GM18499 (cell line): ENCODE data around the gene INO80E.
"Not testable (repeated sequence)": the region's sequence is repeated elsewhere in the genome, so short reads cannot be mapped to it uniquely, and the experiment has no call there.

Experiments used
- ATAC-seq: cut with Tn5 transposase; IDR thresholded peaks from one replicate; pipeline ENCODE4 v1.9.1; 2021; ENCODE audit warnings: moderate number of reproducible peaks; ENCODE audit not compliant: insufficient read depth, unreplicated experiment

INO80E gene

GRCh38 chr16:30027588-30028437, 31.8 kb downstream of the INO80E start:
- ATAC-seq: no peak

DNA sequence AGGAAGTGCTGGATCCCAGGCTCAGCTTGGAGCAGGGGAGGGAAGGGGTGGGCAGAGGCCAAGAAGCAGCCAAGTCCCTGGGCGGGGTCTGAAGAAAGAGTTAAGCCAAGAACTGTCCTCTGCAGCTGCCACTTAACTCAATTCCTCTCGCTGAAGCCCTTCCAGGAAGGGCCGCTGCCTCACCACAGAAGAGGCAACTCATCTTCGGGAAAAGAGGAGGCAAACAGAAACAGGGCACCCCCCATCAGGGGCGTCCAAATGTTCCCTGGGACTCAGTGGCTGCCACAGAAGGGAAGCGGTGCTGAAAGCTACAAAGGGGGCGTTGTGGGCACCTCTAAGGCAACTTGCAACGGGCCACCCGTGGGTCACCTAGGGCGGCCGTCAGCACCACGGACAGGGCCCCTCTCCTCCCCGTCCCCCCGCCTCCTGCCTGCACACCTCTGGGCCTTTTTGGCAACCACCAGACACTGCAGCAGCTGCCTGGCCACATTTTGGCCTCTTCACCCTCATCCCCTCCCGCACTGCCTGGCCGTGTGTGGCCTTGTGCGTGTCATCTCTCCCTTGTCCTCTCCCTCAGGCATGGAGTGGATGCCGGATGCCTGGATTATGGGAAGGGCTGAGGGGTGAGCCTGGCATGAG, 32.5 kb downstream of the INO80E start:
- no peak for ATAC-seq

- no peak for ATAC-seq
Measured at GRCh38 chr16:30030011-30030685, 34.1 kb downstream of the INO80E start.

DNA sequence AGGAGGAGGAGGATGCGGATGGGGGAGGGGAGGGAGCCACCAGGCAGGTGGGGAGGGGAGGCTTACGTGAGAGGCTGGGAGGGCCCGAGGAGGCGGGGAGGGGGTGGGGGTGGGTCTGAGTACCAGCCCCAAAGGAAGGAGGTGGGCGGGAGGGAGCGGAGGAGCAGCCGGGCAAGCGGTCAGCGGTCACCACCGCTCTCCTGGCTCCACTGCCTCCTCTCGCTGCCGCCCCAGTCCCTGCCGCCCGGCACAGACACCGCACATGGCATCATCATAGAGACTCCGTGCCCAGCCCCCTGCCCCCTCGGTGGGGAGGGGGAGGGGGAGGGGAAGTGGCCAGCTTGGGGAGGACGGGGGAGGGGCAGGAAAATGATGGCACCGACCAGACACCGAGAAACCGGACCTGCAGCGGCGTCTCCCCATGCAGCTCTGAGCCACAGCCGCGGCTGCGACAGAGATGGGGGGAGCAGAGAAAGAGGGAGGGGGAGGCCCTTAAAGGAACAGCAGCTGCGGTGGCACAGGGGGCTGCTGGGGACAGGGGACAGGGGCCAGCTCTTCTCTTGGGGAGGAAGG, 34.9 kb downstream of the INO80E start, which contains the start of gene TLCD3B:
Gene TLCD3B, minus strand, starts transcription at position 431 of the 573 bp plus-strand sequence. CDS start 744 bp downstream, outside the sequence.
- ATAC-seq: no peak

GRCh38 chr16:30031477-30031918, 35.5 kb downstream of the INO80E start:
- no peak for ATAC-seq

DNA sequence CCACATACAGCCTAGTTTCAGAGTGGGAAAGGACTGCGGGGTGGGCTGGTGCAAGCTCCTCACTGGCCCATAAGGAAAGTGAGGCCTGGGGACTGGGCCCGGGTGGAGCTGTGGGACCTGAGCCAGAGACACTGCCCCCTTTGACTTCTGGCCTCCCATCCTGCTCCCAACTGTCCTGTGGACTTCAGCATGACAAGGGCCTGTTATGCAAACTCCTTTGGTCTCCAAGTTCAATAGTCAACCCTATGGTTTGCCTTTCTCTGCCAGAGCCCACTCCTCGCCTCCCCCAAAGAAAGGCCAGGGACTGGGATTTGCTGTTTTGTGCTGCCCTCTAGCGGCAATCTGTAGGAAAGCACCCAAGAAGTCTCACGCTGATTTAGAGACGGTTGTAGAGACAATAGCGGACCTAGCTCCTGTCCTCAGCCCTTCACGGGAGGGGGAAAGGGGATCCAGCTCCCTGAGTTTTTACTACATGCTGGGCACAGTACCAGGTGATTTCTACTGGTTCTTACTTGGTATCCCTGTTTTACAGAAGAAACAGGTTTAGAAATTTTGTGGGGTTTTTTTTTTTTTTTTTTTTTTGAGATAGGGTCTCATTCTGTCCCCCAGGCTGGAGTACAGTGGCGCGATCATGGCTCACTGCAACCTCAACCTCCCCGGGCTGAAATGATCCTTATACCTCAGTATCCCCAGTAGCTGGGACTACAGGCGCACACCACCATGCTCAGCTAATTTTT, 36.2 kb downstream of the INO80E start:
- ATAC-seq: no peak

- ATAC-seq: no peak
Measured at GRCh38 chr16:30033270-30033669, 37.2 kb downstream of the INO80E start.

DNA sequence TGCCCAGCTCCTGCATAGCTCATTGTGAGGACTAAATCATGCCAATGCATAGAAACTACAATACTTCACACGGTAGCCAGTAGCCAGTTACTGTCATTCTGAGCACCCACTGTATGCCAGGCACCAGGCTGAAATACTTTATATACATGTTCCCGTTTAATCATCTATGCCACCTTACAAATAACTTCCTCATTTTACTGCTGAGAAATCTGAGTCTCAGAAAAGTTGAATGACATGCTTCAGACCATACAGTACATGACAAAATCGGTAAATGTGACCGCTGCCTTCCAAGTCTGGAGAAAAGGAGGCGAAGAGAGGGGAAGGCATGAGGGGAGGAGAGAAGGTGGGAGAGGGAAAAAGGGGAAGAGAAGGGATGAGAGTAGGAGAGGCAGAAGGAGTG, 44.2 kb downstream of the INO80E start:
- no peak for ATAC-seq

DNA sequence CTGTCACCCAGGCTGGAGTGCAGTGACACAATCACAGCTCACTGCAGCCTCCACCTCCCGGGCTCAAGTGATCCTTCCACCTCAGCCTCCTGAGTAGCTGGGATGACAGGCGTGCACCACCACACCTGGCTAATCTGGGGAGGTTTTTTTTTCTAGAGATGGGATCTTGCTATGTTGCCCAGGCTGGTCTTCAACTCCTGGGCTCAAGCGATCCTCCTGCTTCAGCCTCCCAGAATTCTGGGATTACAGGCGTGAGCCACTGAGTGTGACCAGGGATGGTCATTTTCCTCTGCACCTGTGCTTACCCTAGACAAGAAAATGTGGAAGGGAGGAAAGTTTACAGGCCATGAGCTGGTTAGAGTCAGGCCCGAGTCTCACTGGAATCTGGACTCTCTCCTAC, 44.6 kb downstream of the INO80E start:
- not testable (repeated sequence) for ATAC-seq

DNA sequence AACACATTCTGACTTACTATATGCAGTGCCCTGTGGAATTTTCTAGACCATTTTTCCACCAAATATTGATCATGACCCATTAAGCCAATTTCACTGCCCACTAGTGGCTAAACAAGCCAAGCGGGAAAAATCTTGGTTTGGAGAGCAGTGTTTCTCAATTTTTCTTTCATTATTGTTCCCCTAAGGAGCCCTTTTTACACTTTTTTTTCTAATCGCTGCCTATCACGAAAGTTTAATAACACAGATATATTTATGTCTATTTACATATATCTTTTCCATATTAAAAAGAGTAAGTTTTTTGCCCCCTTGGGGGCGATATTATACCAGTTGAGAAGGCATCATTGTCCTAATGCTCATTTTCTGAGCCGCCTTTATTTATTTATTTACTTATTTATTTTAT, 45.8 kb downstream of the INO80E start:
- ATAC-seq: no peak

- ATAC-seq: no peak
Measured at GRCh38 chr16:30046178-30046577, 50.1 kb downstream of the INO80E start.

DNA sequence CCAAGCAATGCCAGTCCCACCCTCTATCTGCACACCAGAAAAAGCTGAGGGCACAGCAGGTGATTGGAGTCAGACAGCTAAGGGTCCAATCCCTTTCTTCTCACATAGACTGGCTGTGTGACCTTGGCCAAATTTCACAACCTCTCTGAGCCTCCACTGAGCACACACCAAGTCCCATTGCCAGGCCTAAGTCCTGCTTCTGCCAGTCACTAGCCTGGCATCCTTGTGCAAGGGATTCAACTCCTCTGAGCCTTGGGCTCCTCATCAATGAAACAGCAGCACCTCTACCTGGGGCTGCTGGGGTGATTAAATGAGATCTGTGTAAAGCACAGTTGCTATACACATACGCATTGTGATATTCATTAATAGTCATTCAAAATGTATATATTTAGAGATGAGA, 50.5 kb downstream of the INO80E start:
- no peak for ATAC-seq

GRCh38 chr16:30049871-30050270, 53.8 kb downstream of the INO80E start:
- no peak for ATAC-seq

- no peak for ATAC-seq
Measured at GRCh38 chr16:30051518-30051917, 55.5 kb downstream of the INO80E start.

DNA sequence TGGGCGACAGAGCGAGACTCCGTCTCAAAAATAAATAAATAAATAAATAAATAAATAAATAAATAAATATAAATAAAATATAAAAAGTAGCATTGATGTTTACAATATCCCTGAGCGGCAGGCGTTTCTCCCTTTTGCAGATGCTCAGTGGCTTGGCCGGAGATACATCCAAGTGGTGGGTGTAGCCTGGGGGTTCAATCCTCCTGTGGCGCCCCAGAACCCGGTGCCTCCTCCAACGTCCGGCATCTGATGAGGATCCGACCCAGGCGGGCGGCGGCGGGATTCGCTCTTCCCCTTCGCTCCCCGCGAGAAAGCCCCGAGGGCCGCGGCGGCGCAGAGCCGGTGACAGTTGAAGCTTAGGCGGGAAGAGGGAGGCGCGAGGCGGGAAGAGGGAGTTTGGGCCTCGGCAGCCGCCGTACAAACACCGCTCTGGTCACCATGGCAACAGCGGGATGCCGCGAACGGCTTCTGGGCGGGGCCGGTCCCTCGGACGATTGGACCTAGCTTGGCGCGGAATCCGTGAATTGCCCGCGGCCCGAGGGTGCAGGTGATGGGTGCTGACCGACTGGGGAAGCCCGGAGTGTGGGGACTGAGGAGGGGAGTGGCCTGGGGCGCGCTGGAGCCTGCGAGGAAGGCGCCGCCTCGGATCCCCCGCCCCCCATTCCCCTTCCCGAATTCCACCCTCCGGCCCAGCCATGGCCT, 56.8 kb downstream of the INO80E start:
- ATAC-seq: no peak

GRCh38 chr16:30053376-30054015, 57.5 kb downstream of the INO80E start:
- no peak for ATAC-seq

- no peak for ATAC-seq
Measured at GRCh38 chr16:30054451-30054850, 58.4 kb downstream of the INO80E start.

GRCh38 chr16:30054959-30055553, 59.0 kb downstream of the INO80E start:
- ATAC-seq: no peak
